B cell (primary cell): ENCODE measurements around the gene YAP1. TPM values are rescaled to one million over a fixed set of nuclear protein-coding genes. Genes with fewer than 3 reads are reported as not detected.

Experiments used
- ATAC-seq: fragments of 200-7000 bp; cut with Tn5 transposase; one replicate; pipeline ENCODE4 v1.10.0; 2021; ENCODE audit warnings: low read depth, mild to moderate bottlenecking, moderate number of reproducible peaks, moderate library complexity
- CTCF ChIA-PET: fragments of 350-600 bp; sonication (Branson Sonifier 250); formaldehyde crosslinking; loops from one replicate; lab custom pipeline; 2021; ENCODE audit warnings: antibody characterized with exemption, inconsistent platforms; lab: Charles Lee
- POLR2A ChIA-PET: fragments of 350-600 bp; sonication (Branson Sonifier 250); formaldehyde crosslinking; loops from one replicate; lab custom pipeline; 2021; ENCODE audit warnings: antibody characterized with exemption; lab: Charles Lee
- DNase-seq: peaks from one replicate; pipeline ENCODE4 v3.0.0; 2013
- H2AFZ ChIP-seq: 2 replicates; pipeline ENCODE4 v1.6.1; 2012; ENCODE audit warnings: mild to moderate bottlenecking, low read depth, low read length; ENCODE audit not compliant: insufficient read depth, poor library complexity, severe bottlenecking
- H3K27ac ChIP-seq, 2 donors: 1 replicate in 1 of 2; 2 replicates in 1 of 2; pipeline ENCODE4 v1.5.1; 2012 to 2013; ENCODE audit warnings: low read length in 2 of 2, mild to moderate bottlenecking in 2 of 2, moderate library complexity in 1 of 2
- H3K27me3 ChIP-seq, 4 experiments: fragments of 200-600 bp in 1 of 4; sonication (generic) in 1 of 4; replicated peaks in 1 of 4; 1 replicate in 2 of 4; 2 replicates in 2 of 4; pipeline versions ENCODE4 v1.6.1 to v1.7.0; 2013 to 2016; ENCODE audit warnings: low read length in 3 of 4, mild to moderate bottlenecking in 2 of 4, mixed read lengths in 1 of 4, moderate library complexity in 1 of 4; ENCODE audit not compliant: insufficient read depth in 4 of 4, control insufficient read depth in 3 of 4; ENCODE audit errors: control extremely low read depth in 1 of 4
- H3K36me3 ChIP-seq, 2 experiments: replicated peaks in 1 of 2; 1 replicate in 1 of 2; 2 replicates in 1 of 2; pipeline versions ENCODE4 v1.6.1 to v1.7.1; 2013; ENCODE audit warnings: low read length in 1 of 2; ENCODE audit not compliant: insufficient read depth in 2 of 2, control insufficient read depth in 1 of 2; ENCODE audit errors: control extremely low read depth in 1 of 2, extremely low read depth in 1 of 2
- H3K4me1 ChIP-seq, 2 donors: fragments of 200-600 bp in 1 of 2; sonication (generic) in 1 of 2; 1 replicate in 1 of 2; 2 replicates in 1 of 2; pipeline versions ENCODE4 v1.5.1 to v1.6.1; 2013 to 2017; ENCODE audit warnings: low read length in 2 of 2; ENCODE audit not compliant: control insufficient read depth in 2 of 2, insufficient read depth in 2 of 2
- H3K4me2 ChIP-seq: replicated peaks from 2 replicates; pipeline ENCODE3; 2012; ENCODE audit warnings: mild to moderate bottlenecking, low read depth, low read length; ENCODE audit not compliant: poor library complexity, severe bottlenecking
- H3K4me3 ChIP-seq, 5 experiments: fragments of 200-600 bp in 1 of 5; sonication (generic) in 1 of 5; 1 replicate in 3 of 5; 2 replicates in 2 of 5; pipeline versions ENCODE4 v1.5.1 to v1.7.0; 2011 to 2016; ENCODE audit warnings: low read length in 4 of 5, mild to moderate bottlenecking in 4 of 5, low read depth in 2 of 5, control low read depth in 1 of 5, moderate library complexity in 1 of 5; ENCODE audit not compliant: insufficient read depth in 1 of 5; ENCODE audit errors: control extremely low read depth in 1 of 5, extremely low read depth in 1 of 5
- H3K79me2 ChIP-seq: fragments of 200-600 bp; sonication (generic); one replicate; pipeline ENCODE4 v1.6.0; 2016; ENCODE audit warnings: low read length; ENCODE audit not compliant: control insufficient read depth, insufficient read depth
- H3K9ac ChIP-seq: fragments of 200-600 bp; sonication (generic); 2 replicates; pipeline ENCODE4 v1.6.1; 2017; ENCODE audit warnings: mild to moderate bottlenecking, low read length, moderate library complexity
- H3K9me3 ChIP-seq, 3 donors: one replicate each; pipeline versions ENCODE4 v1.6.1 to v1.7.1; 2013; ENCODE audit warnings: low read length in 2 of 3; ENCODE audit not compliant: control insufficient read depth in 2 of 3, insufficient read depth in 1 of 3; ENCODE audit errors: control extremely low read depth in 1 of 3
- H4K20me1 ChIP-seq: 2 replicates; pipeline ENCODE4 v1.6.0; 2012; ENCODE audit warnings: mild to moderate bottlenecking, low read length; ENCODE audit not compliant: insufficient read depth, control insufficient read depth, poor library complexity, severe bottlenecking
- H3K27ac Mint-ChIP-seq: one replicate; pipeline ENCODE4 v1.8.0; 2021; ENCODE audit warnings: mixed read lengths
- H3K27me3 Mint-ChIP-seq: one replicate; pipeline ENCODE4 v1.8.0; 2021; ENCODE audit warnings: mixed read lengths
- H3K4me1 Mint-ChIP-seq: one replicate; pipeline ENCODE4 v1.8.0; 2021; ENCODE audit warnings: mixed read lengths
- H3K4me3 Mint-ChIP-seq: one replicate; pipeline ENCODE4 v1.8.0; 2021; ENCODE audit warnings: mixed read lengths
- H3K9me3 Mint-ChIP-seq: one replicate; pipeline ENCODE4 v1.8.0; 2022; ENCODE audit warnings: mixed read lengths; ENCODE audit not compliant: insufficient read depth
- EZH2 ChIP-seq: IDR thresholded peaks from 2 replicates; pipeline ENCODE4 v1.6.1; 2012; ENCODE audit warnings: borderline replicate concordance, low read depth, mild to moderate bottlenecking, moderate library complexity, low read length; ENCODE audit not compliant: insufficient read depth, poor library complexity, severe bottlenecking
- WGBS: methylation state at CpG from one replicate; pipeline ENCODE4 v1.1.5; 2013; ENCODE audit warnings: missing lambda C conversion rate; ENCODE audit not compliant: insufficient coverage; 5-methylcytosine and 5-hydroxymethylcytosine counted together
- intact Hi-C: fragments of 100-400 bp; cut with micrococcal nuclease; formaldehyde crosslinking; loops from one replicate; pipeline ENCODE4 v1.10.0; 2022
- polyA plus RNA-seq: library from polyadenylated mRNA; depleted of rRNA; stranded (reverse); fragments of >200 nt; gene quantifications from 2 replicates; pipeline ENCODE4 v1.2.3, GENCODE V29; 2012
- total RNA-seq, 2 donors: library from RNA; stranded (reverse); fragments of 120-200 nt in 1 of 2; gene quantifications; 1 replicate in 1 of 2; 2 replicates in 1 of 2; pipeline versions ENCODE4 v1.2.3 to v1.2.4, GENCODE V29; 2013 to 2022
- TF ChIP-seq, protein P1 (sequence below): fragments of 200-600 bp; IDR thresholded peaks from one replicate; pipeline ENCODE4 v1.8.0; 2022; ENCODE audit warnings: antibody characterized with exemption, mild to moderate bottlenecking

YAP1 gene
- total and polyA plus RNA-seq, 2 donors (not counting 1 experiment from before 2014, with no cell fraction given), result not detected

DNA sequence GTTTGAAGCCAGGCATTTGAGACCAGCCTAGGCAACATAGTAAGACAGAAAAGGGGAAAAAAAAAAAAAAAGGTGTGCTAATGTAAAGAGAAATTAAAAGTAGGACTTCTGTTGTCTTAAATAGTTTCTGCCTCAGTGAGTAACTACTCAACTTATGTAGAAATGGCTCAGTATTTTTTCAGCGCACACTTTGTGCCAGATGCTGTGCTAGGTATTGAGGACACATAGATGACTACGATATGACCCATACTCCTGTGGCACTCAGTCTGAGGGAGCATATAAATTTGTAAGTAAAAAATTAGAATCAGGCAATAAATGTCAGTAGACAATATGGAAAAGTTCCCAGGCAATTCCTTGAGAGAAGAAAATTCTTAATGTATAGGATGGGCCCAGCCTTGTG lies 93.9 kb downstream of the YAP1 start:
- H2AFZ ChIP-seq, result no peak overlapping the region
- H3K4me2 ChIP-seq, result no peak overlapping the region
- POLR2A ChIA-PET, result no interaction called here
- Mint-ChIP-seq H3K27me3 (peaks cover 23% of the 10 kb centered on the region), H3K27ac (no peak overlapping the region), H3K9me3 (no peaks in the 10 kb centered on the region), H3K4me3 (no peak overlapping the region), H3K4me1 (no peaks in the 10 kb centered on the region)
- H4K20me1 ChIP-seq, result no peaks in the 10 kb centered on the region
- CTCF ChIA-PET, result no interaction called here
- no peaks in the 10 kb centered on the region for H3K36me3 ChIP-seq
- no peaks in the 10 kb centered on the region for H3K4me1 ChIP-seq
- H3K27me3 ChIP-seq, result peaks cover 0 to 3% (median 0%) of the 10 kb centered on the region in 4 experiments
- no peak overlapping the region for H3K27ac ChIP-seq
- H3K79me2 ChIP-seq, result no peaks in the 10 kb centered on the region
- no peak for DNase-seq
- H3K9me3 ChIP-seq, result no peaks in the 10 kb centered on the region
- intact Hi-C loops, result no loop called here
- TF ChIP-seq, protein P1, sequence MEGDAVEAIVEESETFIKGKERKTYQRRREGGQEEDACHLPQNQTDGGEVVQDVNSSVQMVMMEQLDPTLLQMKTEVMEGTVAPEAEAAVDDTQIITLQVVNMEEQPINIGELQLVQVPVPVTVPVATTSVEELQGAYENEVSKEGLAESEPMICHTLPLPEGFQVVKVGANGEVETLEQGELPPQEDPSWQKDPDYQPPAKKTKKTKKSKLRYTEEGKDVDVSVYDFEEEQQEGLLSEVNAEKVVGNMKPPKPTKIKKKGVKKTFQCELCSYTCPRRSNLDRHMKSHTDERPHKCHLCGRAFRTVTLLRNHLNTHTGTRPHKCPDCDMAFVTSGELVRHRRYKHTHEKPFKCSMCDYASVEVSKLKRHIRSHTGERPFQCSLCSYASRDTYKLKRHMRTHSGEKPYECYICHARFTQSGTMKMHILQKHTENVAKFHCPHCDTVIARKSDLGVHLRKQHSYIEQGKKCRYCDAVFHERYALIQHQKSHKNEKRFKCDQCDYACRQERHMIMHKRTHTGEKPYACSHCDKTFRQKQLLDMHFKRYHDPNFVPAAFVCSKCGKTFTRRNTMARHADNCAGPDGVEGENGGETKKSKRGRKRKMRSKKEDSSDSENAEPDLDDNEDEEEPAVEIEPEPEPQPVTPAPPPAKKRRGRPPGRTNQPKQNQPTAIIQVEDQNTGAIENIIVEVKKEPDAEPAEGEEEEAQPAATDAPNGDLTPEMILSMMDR, result no peak
- TF ChIP-seq EZH2, result no peak
- H3K4me3 ChIP-seq, result no peak overlapping the region
- ATAC-seq, result no peak
- no peak overlapping the region for H3K9ac ChIP-seq
- no CpG with 5 or more reads among the region's 2 CpGs for WGBS

- Histone ChIP-seq H3K4me1 (no peaks in the 10 kb centered on the region), H3K27ac (no peak overlapping the region), H3K9me3 (no peaks in the 10 kb centered on the region), H4K20me1 (no peaks in the 10 kb centered on the region), H3K36me3 (no peaks in the 10 kb centered on the region), H3K27me3 (peaks cover 0 to 3% (median 0%) of the 10 kb centered on the region in 4 experiments), H3K4me2 (no peak overlapping the region), H3K4me3 (no peak overlapping the region), H2AFZ (no peak overlapping the region), H3K79me2 (no peaks in the 10 kb centered on the region), H3K9ac (no peak overlapping the region)
- ATAC-seq (no peak), DNase-seq (no peak)
- Mint-ChIP-seq H3K27ac (no peak overlapping the region), H3K27me3 (peaks cover 29% of the 10 kb centered on the region), H3K9me3 (no peaks in the 10 kb centered on the region), H3K4me1 (no peaks in the 10 kb centered on the region), H3K4me3 (no peak overlapping the region)
- WGBS, result no CpG with 5 or more reads among the region's 4 CpGs
- intact Hi-C loops, result no loop called here
- CTCF ChIA-PET, result no interaction called here
- POLR2A ChIA-PET, result no interaction called here
- TF ChIP-seq EZH2, result no peak
- TF ChIP-seq, protein P1, result no peak
These were observed 95.6 kb downstream of the YAP1 start for GRCh38 chr11:102205805-102206204.
